Measurements from ENCODE around the gene PLA2G4E.

The PLA2G4E gene

DNA sequence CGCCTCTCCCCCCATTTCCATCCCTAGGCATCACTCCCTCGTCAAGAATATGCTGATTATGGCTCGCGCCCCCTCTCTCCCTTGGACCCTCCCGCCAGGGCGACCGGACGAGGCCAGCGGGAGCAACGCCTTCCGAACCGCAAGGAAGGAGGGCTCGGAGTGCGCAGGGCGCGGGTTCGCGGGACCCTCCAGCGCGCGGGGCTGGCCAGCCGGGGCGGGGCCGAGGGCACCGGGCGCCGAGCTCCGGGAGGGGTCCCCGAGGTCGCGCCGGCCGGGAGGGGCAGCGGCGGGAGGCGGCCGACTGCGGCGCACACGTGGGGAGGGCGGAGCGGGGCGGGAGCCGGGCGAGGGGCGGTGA is 49.0 kb downstream of the PLA2G4E start:
- no peak for DNase-seq (ENCODE audit: low read depth)
- TF ChIP-seq, protein P1, sequence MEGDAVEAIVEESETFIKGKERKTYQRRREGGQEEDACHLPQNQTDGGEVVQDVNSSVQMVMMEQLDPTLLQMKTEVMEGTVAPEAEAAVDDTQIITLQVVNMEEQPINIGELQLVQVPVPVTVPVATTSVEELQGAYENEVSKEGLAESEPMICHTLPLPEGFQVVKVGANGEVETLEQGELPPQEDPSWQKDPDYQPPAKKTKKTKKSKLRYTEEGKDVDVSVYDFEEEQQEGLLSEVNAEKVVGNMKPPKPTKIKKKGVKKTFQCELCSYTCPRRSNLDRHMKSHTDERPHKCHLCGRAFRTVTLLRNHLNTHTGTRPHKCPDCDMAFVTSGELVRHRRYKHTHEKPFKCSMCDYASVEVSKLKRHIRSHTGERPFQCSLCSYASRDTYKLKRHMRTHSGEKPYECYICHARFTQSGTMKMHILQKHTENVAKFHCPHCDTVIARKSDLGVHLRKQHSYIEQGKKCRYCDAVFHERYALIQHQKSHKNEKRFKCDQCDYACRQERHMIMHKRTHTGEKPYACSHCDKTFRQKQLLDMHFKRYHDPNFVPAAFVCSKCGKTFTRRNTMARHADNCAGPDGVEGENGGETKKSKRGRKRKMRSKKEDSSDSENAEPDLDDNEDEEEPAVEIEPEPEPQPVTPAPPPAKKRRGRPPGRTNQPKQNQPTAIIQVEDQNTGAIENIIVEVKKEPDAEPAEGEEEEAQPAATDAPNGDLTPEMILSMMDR (IDR thresholded peaks at IDR 0.05; ENCODE audit: insufficient read depth, low read depth, low read length, missing control alignments) = no peak
- peak overlapping the region; percentile 98 for H3K4me3 ChIP-seq (ENCODE audit: low read depth, low read length)

DNA sequence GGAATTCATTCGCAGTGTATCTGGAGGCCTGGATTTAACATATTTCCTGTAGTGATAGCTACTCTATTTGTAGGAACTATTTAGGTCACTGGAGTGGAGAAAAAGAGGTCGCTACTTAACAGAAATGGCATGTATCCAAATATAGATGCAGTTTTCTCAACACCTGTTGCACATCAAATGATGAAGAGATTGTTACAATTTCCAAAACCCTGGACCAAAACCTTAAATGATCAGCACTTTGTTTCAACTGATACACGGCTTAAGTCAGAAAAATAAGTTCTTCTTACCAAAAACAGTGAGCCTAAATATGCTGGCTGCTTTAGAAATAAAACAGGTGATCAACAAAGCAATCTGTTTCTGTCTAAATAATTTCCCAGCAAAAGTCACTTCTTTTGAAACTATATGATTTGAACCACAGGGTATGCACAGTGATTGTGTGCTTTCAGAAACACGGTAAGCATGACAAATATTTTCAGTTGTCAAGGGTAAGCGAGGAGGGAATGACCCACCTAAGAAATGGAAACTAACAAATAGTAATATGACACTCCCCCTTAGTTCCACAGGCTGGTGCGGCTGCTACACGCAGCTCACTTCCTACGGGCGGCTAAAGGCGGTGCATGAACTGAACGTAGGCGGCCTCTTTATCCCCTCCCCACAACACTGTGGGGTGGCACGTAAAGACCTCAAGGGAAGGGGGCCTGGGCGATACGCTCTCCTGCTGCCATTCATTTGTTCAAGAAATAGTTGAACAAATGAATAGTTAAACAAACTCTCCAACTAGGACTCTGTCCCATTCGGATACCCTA is 49.5 kb downstream of the PLA2G4E start:
- peak; percentile 94 for DNase-seq (ENCODE audit: low read depth)
- TF ChIP-seq, protein P1 (IDR thresholded peaks at IDR 0.05; ENCODE audit: insufficient read depth, low read depth, low read length, missing control alignments) = no peak
- H3K4me3 ChIP-seq (ENCODE audit: low read depth, low read length) = peak overlapping the region; percentile 98

DNA sequence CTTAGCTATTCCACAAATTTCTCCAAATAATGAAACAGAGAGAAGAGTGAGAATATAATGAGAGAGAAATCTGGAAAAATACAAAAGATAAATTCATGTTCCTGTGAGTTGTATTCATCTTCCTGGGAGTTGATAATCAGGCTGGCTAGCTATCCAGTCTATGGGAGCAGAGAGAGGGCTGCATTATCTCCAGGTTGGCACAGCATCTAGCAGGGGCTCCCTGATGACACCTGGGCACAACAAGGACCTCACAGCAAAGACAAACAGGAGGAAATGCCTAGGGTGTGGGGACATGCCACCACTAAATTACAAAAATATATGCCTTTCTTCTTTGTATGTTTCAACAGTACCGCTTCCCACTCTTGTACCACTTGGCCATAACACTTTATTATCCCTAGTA is 50.4 kb downstream of the PLA2G4E start:
- TF ChIP-seq, protein P1 (IDR thresholded peaks at IDR 0.05; ENCODE audit: insufficient read depth, low read depth, low read length, missing control alignments) = no peak
- H3K4me3 ChIP-seq (ENCODE audit: low read depth, low read length) = peak overlapping the region; percentile 98
- peak; percentile 14 for DNase-seq (ENCODE audit: low read depth)

DNA sequence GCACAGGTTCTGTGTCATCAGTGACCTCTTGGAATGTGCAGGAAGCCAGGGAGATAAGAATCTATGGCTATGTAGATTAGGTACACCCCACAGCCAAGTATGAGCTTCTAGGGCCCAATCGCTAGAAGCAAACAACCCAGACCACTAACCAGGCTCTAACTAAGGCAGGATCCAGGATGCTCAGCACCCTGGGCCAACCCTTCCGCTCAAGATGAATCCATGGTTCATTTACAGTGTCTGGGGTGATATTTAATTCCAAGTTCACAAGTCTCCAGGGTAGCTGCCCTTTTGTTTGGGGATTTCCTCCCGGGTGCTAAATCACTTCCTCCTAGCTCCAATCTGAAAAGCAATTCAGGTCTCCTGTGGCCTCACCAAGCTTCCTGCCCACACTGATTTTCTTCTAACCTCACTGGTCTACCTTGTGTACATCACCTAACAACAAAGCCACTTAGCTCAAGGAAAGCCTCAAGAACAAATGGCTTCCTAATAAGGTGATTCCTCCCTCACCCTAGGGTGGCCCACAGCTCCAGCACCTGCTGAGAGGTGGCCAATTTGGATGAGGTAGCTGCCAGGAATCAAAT is 50.9 kb downstream of the PLA2G4E start:
- TF ChIP-seq, protein P1 (IDR thresholded peaks at IDR 0.05; ENCODE audit: insufficient read depth, low read depth, low read length, missing control alignments) = no peak
- peak overlapping the region; percentile 98 for H3K4me3 ChIP-seq (ENCODE audit: low read depth, low read length)

DNA sequence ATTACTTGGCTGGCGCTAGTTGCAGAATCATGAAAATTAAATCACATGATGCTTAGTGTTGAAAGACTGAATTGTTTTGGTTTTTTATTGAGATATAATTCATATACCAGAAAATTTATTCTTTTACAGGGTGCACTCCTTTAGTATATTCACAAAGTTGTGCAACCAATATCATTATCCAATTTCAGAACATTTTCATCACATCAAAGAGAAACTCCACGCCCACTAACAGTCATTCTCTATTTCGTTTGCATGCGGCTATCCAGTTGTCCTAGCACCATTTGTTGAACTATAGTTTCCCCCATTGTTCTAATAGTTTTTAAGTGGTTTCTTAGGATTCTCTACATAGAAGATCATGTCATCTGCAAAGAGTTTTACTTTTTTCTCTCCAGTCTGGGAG is 52.1 kb downstream of the PLA2G4E start:
- DNase-seq (ENCODE audit: low read depth) = peak; percentile 62
- TF ChIP-seq, protein P1 (IDR thresholded peaks at IDR 0.05; ENCODE audit: insufficient read depth, low read depth, low read length, missing control alignments) = no peak
- peak overlapping the region; percentile 41 for H3K4me3 ChIP-seq (ENCODE audit: low read depth, low read length)

More for the DNA sequence above, 50.9 kb downstream of the PLA2G4E start:
- peak; percentile 91 for DNase-seq (ENCODE audit: low read depth)

DNA sequence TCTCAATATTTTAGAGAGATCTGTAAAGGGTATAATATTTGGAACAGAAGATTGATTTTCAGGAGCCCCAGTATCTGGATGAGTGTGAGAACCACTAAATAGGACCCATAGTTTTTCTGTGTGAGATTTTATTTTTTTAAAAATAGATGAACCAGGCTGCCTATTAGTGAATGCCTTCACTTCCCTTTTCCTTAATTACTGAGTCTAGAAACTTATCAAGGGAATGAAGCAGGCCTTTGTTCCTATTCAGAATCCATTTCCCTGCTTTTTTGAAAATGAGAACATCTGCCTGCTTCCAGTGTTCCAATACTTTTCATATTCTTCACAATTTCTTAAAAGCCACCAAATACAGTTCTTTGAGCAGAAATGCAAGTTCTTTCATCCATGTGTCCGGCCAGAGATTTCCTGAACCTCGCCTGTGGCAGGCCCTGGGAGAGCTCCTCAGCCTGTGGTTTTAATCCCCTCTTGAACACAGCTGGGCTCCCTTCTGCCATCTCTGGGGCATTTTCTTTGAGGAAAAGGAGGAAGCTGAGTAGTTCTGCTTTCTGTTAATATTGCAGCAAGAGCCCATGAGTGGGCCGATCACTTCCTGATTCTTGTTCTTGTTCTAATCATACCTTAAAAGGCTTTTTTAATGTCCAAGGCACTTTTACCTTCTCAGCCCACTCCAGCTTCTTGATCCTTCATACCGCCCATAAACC is 53.2 kb downstream of the PLA2G4E start:
- peak overlapping the region; percentile 41 for H3K4me3 ChIP-seq (ENCODE audit: low read depth, low read length)
- DNase-seq (ENCODE audit: low read depth) = peak; percentile 70
- TF ChIP-seq, protein P1 (IDR thresholded peaks at IDR 0.05; ENCODE audit: insufficient read depth, low read depth, low read length, missing control alignments) = no peak
